Astrocyte (in vitro differentiated cells and primary cell): ENCODE measurements around the gene HJURP. TPM values are rescaled to one million over a fixed set of nuclear protein-coding genes. Genes with fewer than 3 reads are reported as not detected.
A peak's percentile ranks its signal among the peaks of the same experiment; 100 is the strongest.

ENCODE experiments used
- DNase-seq: peaks from one replicate; pipeline ENCODE4 v3.0.0-alpha.2; 2010; ENCODE audit warnings: low read depth
- FAIRE-seq: peaks from 2 replicates; lab custom pipeline; 2011; peaks lifted over from hg19 to GRCh38; lab: Jason Lieb, UNC
- H2AFZ ChIP-seq: 2 replicates; pipeline ENCODE4 v1.6.0; 2012; ENCODE audit warnings: low read depth, low read length, inconsistent platforms
- H3K27ac ChIP-seq: 2 replicates; pipeline ENCODE4 v1.5.1; 2011; ENCODE audit warnings: low read depth, low read length, inconsistent platforms
- H3K27me3 ChIP-seq: 2 replicates; pipeline ENCODE4 v1.6.0; 2011; ENCODE audit warnings: low read length, inconsistent platforms; ENCODE audit not compliant: insufficient read depth
- H3K36me3 ChIP-seq: 2 replicates; pipeline ENCODE4 v1.5.1; 2011; ENCODE audit warnings: low read length, inconsistent platforms; ENCODE audit not compliant: insufficient read depth
- H3K4me1 ChIP-seq: 2 replicates; pipeline ENCODE4 v1.5.1; 2011; ENCODE audit warnings: low read length, inconsistent platforms; ENCODE audit not compliant: insufficient read depth
- H3K4me2 ChIP-seq: 2 replicates; pipeline ENCODE4 v1.6.0; 2012; ENCODE audit warnings: low read length, inconsistent platforms
- H3K4me3 ChIP-seq: 2 replicates; pipeline ENCODE4 v1.5.1; 2011; ENCODE audit warnings: low read depth, mild to moderate bottlenecking, low read length, inconsistent platforms; ENCODE audit not compliant: insufficient read depth
- H3K79me2 ChIP-seq: 2 replicates; pipeline ENCODE4 v1.6.0; 2012; ENCODE audit warnings: mild to moderate bottlenecking, low read length, inconsistent platforms; ENCODE audit not compliant: insufficient read depth
- H3K9ac ChIP-seq: 2 replicates; pipeline ENCODE4 v1.6.0; 2012; ENCODE audit warnings: mild to moderate bottlenecking, low read length, inconsistent platforms
- H3K9me3 ChIP-seq: 2 replicates; pipeline ENCODE4 v1.5.1; 2012; ENCODE audit warnings: low read depth, mild to moderate bottlenecking, low read length, inconsistent platforms; ENCODE audit not compliant: insufficient read depth
- H4K20me1 ChIP-seq: 2 replicates; pipeline ENCODE4 v1.6.0; 2012; ENCODE audit warnings: low read length, inconsistent platforms; ENCODE audit not compliant: insufficient read depth
- H3K27ac Mint-ChIP-seq: one replicate; pipeline ENCODE4 v1.8.0; 2021; ENCODE audit warnings: mild to moderate bottlenecking, mixed read lengths; ENCODE audit not compliant: unreplicated experiment
- H3K27me3 Mint-ChIP-seq: one replicate; pipeline ENCODE4 v1.8.0; 2021; ENCODE audit warnings: low read depth, mixed read lengths; ENCODE audit not compliant: unreplicated experiment
- H3K36me3 Mint-ChIP-seq: one replicate; pipeline ENCODE4 v1.8.0; 2021; ENCODE audit warnings: low read depth, mixed read lengths; ENCODE audit not compliant: unreplicated experiment
- H3K4me1 Mint-ChIP-seq: one replicate; pipeline ENCODE4 v1.8.0; 2021; ENCODE audit warnings: low read depth, mixed read lengths; ENCODE audit not compliant: unreplicated experiment
- H3K4me3 Mint-ChIP-seq: one replicate; pipeline ENCODE4 v1.8.0; 2021; ENCODE audit warnings: mild to moderate bottlenecking, moderate library complexity, mixed read lengths; ENCODE audit not compliant: unreplicated experiment
- H3K9me3 Mint-ChIP-seq: one replicate; pipeline ENCODE4 v1.8.0; 2021; ENCODE audit warnings: mild to moderate bottlenecking, mixed read lengths; ENCODE audit not compliant: unreplicated experiment
- EZH2 ChIP-seq: IDR thresholded peaks from 2 replicates; pipeline ENCODE4 v1.6.1; 2012; ENCODE audit warnings: mild to moderate bottlenecking, low read length, inconsistent platforms; ENCODE audit not compliant: insufficient read depth
- total RNA-seq: library from RNA; stranded (reverse); gene quantifications from 2 replicates; pipeline ENCODE4 v1.2.1, GENCODE V29; 2021
- TF ChIP-seq, protein P1 (sequence below): IDR thresholded peaks from 2 replicates; pipeline ENCODE4 v1.5.1; 2011; ENCODE audit warnings: low read depth, mild to moderate bottlenecking, inconsistent platforms, low read length, moderate library complexity; ENCODE audit not compliant: insufficient read depth

Gene HJURP
- total RNA-seq, 1 donor from 2014 or later = 5.9 TPM

- no peaks in the 10 kb centered on the region for H3K27me3 ChIP-seq
- FAIRE-seq = no peak
- H3K9ac ChIP-seq = no peak overlapping the region
- H3K4me3 Mint-ChIP-seq = no peak overlapping the region
- peaks cover 21% of the 10 kb centered on the region for H3K36me3 ChIP-seq
- peaks cover 54% of the 10 kb centered on the region for H3K79me2 ChIP-seq
- DNase-seq = no peak
- TF ChIP-seq, protein P1, sequence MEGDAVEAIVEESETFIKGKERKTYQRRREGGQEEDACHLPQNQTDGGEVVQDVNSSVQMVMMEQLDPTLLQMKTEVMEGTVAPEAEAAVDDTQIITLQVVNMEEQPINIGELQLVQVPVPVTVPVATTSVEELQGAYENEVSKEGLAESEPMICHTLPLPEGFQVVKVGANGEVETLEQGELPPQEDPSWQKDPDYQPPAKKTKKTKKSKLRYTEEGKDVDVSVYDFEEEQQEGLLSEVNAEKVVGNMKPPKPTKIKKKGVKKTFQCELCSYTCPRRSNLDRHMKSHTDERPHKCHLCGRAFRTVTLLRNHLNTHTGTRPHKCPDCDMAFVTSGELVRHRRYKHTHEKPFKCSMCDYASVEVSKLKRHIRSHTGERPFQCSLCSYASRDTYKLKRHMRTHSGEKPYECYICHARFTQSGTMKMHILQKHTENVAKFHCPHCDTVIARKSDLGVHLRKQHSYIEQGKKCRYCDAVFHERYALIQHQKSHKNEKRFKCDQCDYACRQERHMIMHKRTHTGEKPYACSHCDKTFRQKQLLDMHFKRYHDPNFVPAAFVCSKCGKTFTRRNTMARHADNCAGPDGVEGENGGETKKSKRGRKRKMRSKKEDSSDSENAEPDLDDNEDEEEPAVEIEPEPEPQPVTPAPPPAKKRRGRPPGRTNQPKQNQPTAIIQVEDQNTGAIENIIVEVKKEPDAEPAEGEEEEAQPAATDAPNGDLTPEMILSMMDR = no peak
- TF ChIP-seq EZH2 = no peak
- no peak overlapping the region for H3K27ac Mint-ChIP-seq
- H3K9me3 Mint-ChIP-seq = no peaks in the 10 kb centered on the region
- H3K4me1 ChIP-seq = peaks cover 4% of the 10 kb centered on the region
- H3K27me3 Mint-ChIP-seq = peaks cover 4% of the 10 kb centered on the region
- H2AFZ ChIP-seq = no peak overlapping the region
- H4K20me1 ChIP-seq = peaks cover 12% of the 10 kb centered on the region
- no peaks in the 10 kb centered on the region for H3K9me3 ChIP-seq
- no peak overlapping the region for H3K4me2 ChIP-seq
- no peak overlapping the region for H3K4me3 ChIP-seq
- H3K4me1 Mint-ChIP-seq = peaks cover 8% of the 10 kb centered on the region
- no peak overlapping the region for H3K27ac ChIP-seq
- H3K36me3 Mint-ChIP-seq = peaks cover 10% of the 10 kb centered on the region
Measured at GRCh38 chr2:233835230-233836186, 18.8 kb downstream of the HJURP start.

- H3K9me3 ChIP-seq = no peaks in the 10 kb centered on the region
- Mint-ChIP-seq H3K9me3 (no peaks in the 10 kb centered on the region), H3K4me1 (peaks cover 8% of the 10 kb centered on the region), H3K36me3 (peaks cover 5% of the 10 kb centered on the region), H3K27ac (no peak overlapping the region), H3K27me3 (peaks cover 2% of the 10 kb centered on the region), H3K4me3 (no peak overlapping the region)
- H3K79me2 ChIP-seq = peaks cover 32% of the 10 kb centered on the region
- FAIRE-seq (no peak), DNase-seq (no peak)
- H2AFZ ChIP-seq = peak overlapping the region; percentile 55
- TF ChIP-seq, protein P1 = no peak
- no peak for TF ChIP-seq EZH2
- peaks cover 4% of the 10 kb centered on the region for H3K4me1 ChIP-seq
- H3K4me2 ChIP-seq = no peak overlapping the region
- H3K4me3 ChIP-seq = no peak overlapping the region
- no peaks in the 10 kb centered on the region for H3K27me3 ChIP-seq
- no peak overlapping the region for H3K9ac ChIP-seq
- H3K27ac ChIP-seq = no peak overlapping the region
- H3K36me3 ChIP-seq = peaks cover 13% of the 10 kb centered on the region
- no peaks in the 10 kb centered on the region for H4K20me1 ChIP-seq
Measured at GRCh38 chr2:233833345-233833744, 21.0 kb downstream of the HJURP start.
